ENCODE measurements around the gene CBARP.

- no peak for TF ChIP-seq EZH2phosphoT487 (IDR thresholded peaks at IDR 0.05; ENCODE audit: low read depth)
- TF ChIP-seq, protein P1, sequence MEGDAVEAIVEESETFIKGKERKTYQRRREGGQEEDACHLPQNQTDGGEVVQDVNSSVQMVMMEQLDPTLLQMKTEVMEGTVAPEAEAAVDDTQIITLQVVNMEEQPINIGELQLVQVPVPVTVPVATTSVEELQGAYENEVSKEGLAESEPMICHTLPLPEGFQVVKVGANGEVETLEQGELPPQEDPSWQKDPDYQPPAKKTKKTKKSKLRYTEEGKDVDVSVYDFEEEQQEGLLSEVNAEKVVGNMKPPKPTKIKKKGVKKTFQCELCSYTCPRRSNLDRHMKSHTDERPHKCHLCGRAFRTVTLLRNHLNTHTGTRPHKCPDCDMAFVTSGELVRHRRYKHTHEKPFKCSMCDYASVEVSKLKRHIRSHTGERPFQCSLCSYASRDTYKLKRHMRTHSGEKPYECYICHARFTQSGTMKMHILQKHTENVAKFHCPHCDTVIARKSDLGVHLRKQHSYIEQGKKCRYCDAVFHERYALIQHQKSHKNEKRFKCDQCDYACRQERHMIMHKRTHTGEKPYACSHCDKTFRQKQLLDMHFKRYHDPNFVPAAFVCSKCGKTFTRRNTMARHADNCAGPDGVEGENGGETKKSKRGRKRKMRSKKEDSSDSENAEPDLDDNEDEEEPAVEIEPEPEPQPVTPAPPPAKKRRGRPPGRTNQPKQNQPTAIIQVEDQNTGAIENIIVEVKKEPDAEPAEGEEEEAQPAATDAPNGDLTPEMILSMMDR (IDR thresholded peaks at IDR 0.05; ENCODE audit: low read depth, low read length) = no peak
These were observed 7.1 kb upstream of the CBARP start for GRCh38 chr19:1244693-1245451.
